CD8-positive, alpha-beta memory T cell (primary cell): ENCODE results near the gene ETV1. TPM values are rescaled to one million over a fixed set of nuclear protein-coding genes. Genes with fewer than 3 reads are reported as not detected.

Experiments
- CTCF ChIA-PET: fragments of 350-600 bp; sonication (Branson Sonifier 250); formaldehyde crosslinking; loops from one replicate; lab custom pipeline; 2021; ENCODE audit warnings: antibody characterized with exemption; lab: Charles Lee
- POLR2A ChIA-PET: fragments of 350-600 bp; sonication (Branson Sonifier 250); formaldehyde crosslinking; loops from one replicate; lab custom pipeline; 2021; ENCODE audit warnings: antibody characterized with exemption; lab: Charles Lee
- DNase-seq, 5 donors: peaks; one replicate each; pipeline versions ENCODE4 v3.0.0 to v3.0.0-alpha.2; 2020 to 2022; ENCODE audit warnings: mixed read lengths in 1 of 5
- H3K27ac ChIP-seq: one replicate; pipeline ENCODE4 v1.7.0; 2013; ENCODE audit warnings: low read depth, mild to moderate bottlenecking, low read length, moderate library complexity
- H3K27me3 ChIP-seq: 2 replicates; pipeline ENCODE4 v1.7.0; 2013; ENCODE audit warnings: low read length, mild to moderate bottlenecking; ENCODE audit not compliant: insufficient read depth, poor library complexity, severe bottlenecking
- H3K36me3 ChIP-seq: 2 replicates; pipeline ENCODE4 v1.7.0; 2013; ENCODE audit warnings: mild to moderate bottlenecking, low read length, moderate library complexity; ENCODE audit not compliant: insufficient read depth
- H3K4me1 ChIP-seq: 2 replicates; pipeline ENCODE4 v1.7.0; 2013; ENCODE audit warnings: mild to moderate bottlenecking, low read length, moderate library complexity; ENCODE audit not compliant: insufficient read depth
- H3K4me3 ChIP-seq: 2 replicates; pipeline ENCODE4 v1.7.0; 2013; ENCODE audit warnings: mild to moderate bottlenecking, low read length
- H3K9me3 ChIP-seq: 2 replicates; pipeline ENCODE4 v1.7.0; 2013; ENCODE audit warnings: mild to moderate bottlenecking, low read length
- H3K27ac Mint-ChIP-seq, 8 donors: one replicate each; pipeline ENCODE4 v1.8.0; 2020 to 2021; ENCODE audit warnings: mixed read lengths in 8 of 8, mild to moderate bottlenecking in 6 of 8, inconsistent platforms in 3 of 8, moderate library complexity in 3 of 8
- H3K27me3 Mint-ChIP-seq, 2 donors: one replicate each; pipeline ENCODE4 v1.8.0; 2020 to 2021; ENCODE audit warnings: mixed read lengths in 2 of 2, mild to moderate bottlenecking in 1 of 2, moderate library complexity in 1 of 2
- H3K36me3 Mint-ChIP-seq, 3 donors: one replicate each; pipeline ENCODE4 v1.8.0; 2020 to 2021; ENCODE audit warnings: mixed read lengths in 3 of 3, inconsistent platforms in 1 of 3, mild to moderate bottlenecking in 1 of 3
- H3K4me1 Mint-ChIP-seq, 3 donors: one replicate each; pipeline ENCODE4 v1.8.0; 2020 to 2021; ENCODE audit warnings: mixed read lengths in 3 of 3, inconsistent platforms in 1 of 3, mild to moderate bottlenecking in 1 of 3
- H3K4me3 Mint-ChIP-seq, 7 donors: one replicate each; pipeline ENCODE4 v1.8.0; 2020 to 2021; ENCODE audit warnings: mixed read lengths in 7 of 7, mild to moderate bottlenecking in 6 of 7, moderate library complexity in 4 of 7, inconsistent platforms in 2 of 7
- H3K9me3 Mint-ChIP-seq, 5 donors: one replicate each; pipeline ENCODE4 v1.8.0; 2020 to 2022; ENCODE audit warnings: mixed read lengths in 5 of 5, mild to moderate bottlenecking in 3 of 5, moderate library complexity in 2 of 5, inconsistent platforms in 1 of 5
- polyA plus RNA-seq: library from polyadenylated mRNA; unstranded; fragments of 300-500 nt; fragmentation: Illumina TruSeq; gene quantifications from one replicate; pipeline ENCODE4 v1.2.3, GENCODE V29; 2021
- total RNA-seq, 2 experiments: library from RNA; stranded (reverse); gene quantifications; one replicate each; pipeline ENCODE4 v1.2.3, GENCODE V29; 2021

The ETV1 gene
- total and polyA plus RNA-seq, 3 experiments from 2014 or later = 0.31 to 1.7 (median 0.31) TPM

GRCh38 chr7:13990984-13991790 is 1.7 kb upstream of the ETV1 start:
- ChIA-PET CTCF (no interaction called here), POLR2A (interaction anchor here (0.8 to 1.0 kb wide), 2 partner anchors 82 to 141 kb away, joined by 3 to 6 read pairs; no protein-coding TSS in a partner anchor)
- H3K9me3 ChIP-seq = no peaks in the 10 kb centered on the region
- peak overlapping the region; percentile 60 for H3K27ac ChIP-seq
- H3K4me1 Mint-ChIP-seq = no peaks in the 10 kb centered on the region
- H3K4me1 ChIP-seq = peaks cover 9% of the 10 kb centered on the region
- no peaks in the 10 kb centered on the region for H3K9me3 Mint-ChIP-seq
- peak in 4 of 5 donors; percentile 49 to 71 (median 58) for DNase-seq
- H3K36me3 Mint-ChIP-seq = no peaks in the 10 kb centered on the region
- peaks cover 0 to 8% of the 10 kb centered on the region in 2 donors for H3K27me3 Mint-ChIP-seq
- no peak overlapping the region for H3K4me3 Mint-ChIP-seq
- H3K36me3 ChIP-seq = no peaks in the 10 kb centered on the region
- peak overlapping the region; percentile 44 for H3K4me3 ChIP-seq
- no peak overlapping the region for H3K27ac Mint-ChIP-seq
- H3K27me3 ChIP-seq = peaks cover 11% of the 10 kb centered on the region

- Mint-ChIP-seq H3K4me1 (no peaks in the 10 kb centered on the region), H3K27ac (no peak overlapping the region), H3K36me3 (no peaks in the 10 kb centered on the region), H3K4me3 (no peak overlapping the region), H3K27me3 (peaks cover 2 to 15% of the 10 kb centered on the region in 2 donors), H3K9me3 (no peaks in the 10 kb centered on the region)
- peaks cover 11% of the 10 kb centered on the region for H3K27me3 ChIP-seq
- H3K27ac ChIP-seq = peak overlapping the region; percentile 38
- no peaks in the 10 kb centered on the region for H3K36me3 ChIP-seq
- peaks cover 9% of the 10 kb centered on the region for H3K4me1 ChIP-seq
- DNase-seq = peak in 3 of 5 donors; percentile 9 to 13 (median 12)
- ChIA-PET CTCF (interaction anchor here (0.9 kb wide), 1 partner anchor 81 kb away, joined by 3 read pairs; no protein-coding TSS in a partner anchor), POLR2A (interaction anchor here (0.8 to 1.0 kb wide), 2 partner anchors 82 to 140 kb away, joined by 3 to 6 read pairs; no protein-coding TSS in a partner anchor)
- H3K4me3 ChIP-seq = peak overlapping the region; percentile 44
- H3K9me3 ChIP-seq = no peaks in the 10 kb centered on the region
These were observed 985 bp upstream of the ETV1 start for GRCh38 chr7:13990319-13990983.

GRCh38 chr7:13989949-13990305 is 461 bp upstream of the ETV1 start:
- Mint-ChIP-seq H3K4me3 (no peak overlapping the region), H3K27me3 (peaks cover 2 to 20% of the 10 kb centered on the region in 2 donors), H3K36me3 (no peaks in the 10 kb centered on the region), H3K4me1 (no peaks in the 10 kb centered on the region), H3K9me3 (no peaks in the 10 kb centered on the region), H3K27ac (no peak overlapping the region)
- no peak for DNase-seq
- Histone ChIP-seq H3K27ac (peak overlapping the region; percentile 38), H3K4me3 (peak overlapping the region; percentile 44), H3K4me1 (peaks cover 9% of the 10 kb centered on the region), H3K9me3 (no peaks in the 10 kb centered on the region), H3K36me3 (no peaks in the 10 kb centered on the region), H3K27me3 (peaks cover 11% of the 10 kb centered on the region)
- POLR2A ChIA-PET = no interaction called here
- CTCF ChIA-PET = interaction anchor here (0.9 kb wide), 1 partner anchor 80 kb away, joined by 3 read pairs; no protein-coding TSS in a partner anchor

- Histone ChIP-seq H3K4me1 (peaks cover 9% of the 10 kb centered on the region), H3K27me3 (peaks cover 11% of the 10 kb centered on the region), H3K36me3 (no peaks in the 10 kb centered on the region), H3K9me3 (no peaks in the 10 kb centered on the region), H3K27ac (peak overlapping the region; percentile 38), H3K4me3 (peak overlapping the region; percentile 44)
- no peaks in the 10 kb centered on the region for H3K4me1 Mint-ChIP-seq
- POLR2A ChIA-PET = interaction anchor here (0.7 kb wide), 1 partner anchor 9 kb away, joined by 3 read pairs; no protein-coding TSS in a partner anchor
- H3K27ac Mint-ChIP-seq = no peak overlapping the region
- H3K36me3 Mint-ChIP-seq = no peaks in the 10 kb centered on the region
- H3K4me3 Mint-ChIP-seq = no peak overlapping the region
- no peaks in the 10 kb centered on the region for H3K9me3 Mint-ChIP-seq
- no peak for DNase-seq
- CTCF ChIA-PET = no interaction called here
- peaks cover 8 to 30% of the 10 kb centered on the region in 2 donors for H3K27me3 Mint-ChIP-seq
These were observed 738 bp downstream of the ETV1 start for GRCh38 chr7:13988731-13989125.

- Mint-ChIP-seq H3K4me1 (peaks cover under 1 to 2% (median 1%) of the 10 kb centered on the region in 3 donors), H3K27me3 (peaks cover 9 to 31% of the 10 kb centered on the region in 2 donors), H3K27ac (no peak overlapping the region), H3K4me3 (no peak overlapping the region), H3K9me3 (no peaks in the 10 kb centered on the region), H3K36me3 (no peaks in the 10 kb centered on the region)
- Histone ChIP-seq H3K27me3 (peaks cover 11% of the 10 kb centered on the region), H3K27ac (no peak overlapping the region), H3K36me3 (no peaks in the 10 kb centered on the region), H3K4me3 (no peak overlapping the region), H3K4me1 (peaks cover 9% of the 10 kb centered on the region), H3K9me3 (no peaks in the 10 kb centered on the region)
- DNase-seq = no peak
- CTCF ChIA-PET = no interaction called here
- POLR2A ChIA-PET = no interaction called here
These were observed 1.4 kb downstream of the ETV1 start for GRCh38 chr7:13988065-13988464.

GRCh38 chr7:13987395-13987794 is 2.1 kb downstream of the ETV1 start:
- H3K4me1 ChIP-seq = peaks cover 9% of the 10 kb centered on the region
- H3K36me3 ChIP-seq = no peaks in the 10 kb centered on the region
- DNase-seq = no peak
- no peaks in the 10 kb centered on the region for H3K9me3 ChIP-seq
- H3K9me3 Mint-ChIP-seq = no peaks in the 10 kb centered on the region
- H3K27ac Mint-ChIP-seq = no peak overlapping the region
- peaks cover 3 to 9% (median 5%) of the 10 kb centered on the region in 3 donors for H3K4me1 Mint-ChIP-seq
- H3K27me3 ChIP-seq = peaks cover 11% of the 10 kb centered on the region
- CTCF ChIA-PET = no interaction called here
- H3K4me3 Mint-ChIP-seq = no peak overlapping the region
- POLR2A ChIA-PET = no interaction called here
- no peak overlapping the region for H3K4me3 ChIP-seq
- H3K27me3 Mint-ChIP-seq = peaks cover 12 to 38% of the 10 kb centered on the region in 2 donors
- H3K27ac ChIP-seq = no peak overlapping the region
- no peaks in the 10 kb centered on the region for H3K36me3 Mint-ChIP-seq

GRCh38 chr7:13986208-13986607 is 3.3 kb downstream of the ETV1 start:
- ChIA-PET CTCF (no interaction called here), POLR2A (no interaction called here)
- DNase-seq = no peak
- peaks cover 3 to 9% (median 5%) of the 10 kb centered on the region in 3 donors for H3K4me1 Mint-ChIP-seq
- H3K27ac ChIP-seq = no peak overlapping the region
- peaks cover 13 to 40% of the 10 kb centered on the region in 2 donors for H3K27me3 Mint-ChIP-seq
- H3K27me3 ChIP-seq = peaks cover 11% of the 10 kb centered on the region
- no peak overlapping the region for H3K27ac Mint-ChIP-seq
- H3K36me3 Mint-ChIP-seq = no peaks in the 10 kb centered on the region
- H3K9me3 ChIP-seq = no peaks in the 10 kb centered on the region
- H3K4me3 Mint-ChIP-seq = peak overlapping the region in 1 of 7 donors; percentile 21
- no peaks in the 10 kb centered on the region for H3K36me3 ChIP-seq
- no peaks in the 10 kb centered on the region for H3K9me3 Mint-ChIP-seq
- H3K4me1 ChIP-seq = peaks cover 9% of the 10 kb centered on the region
- H3K4me3 ChIP-seq = no peak overlapping the region
